Dermis microvascular lymphatic vessel endothelial cell (primary cell): ENCODE results near the gene LETM1. TPM values are rescaled to one million over a fixed set of nuclear protein-coding genes. Genes with fewer than 3 reads are reported as not detected.

ENCODE experiments used
- DNase-seq, 2 donors: peaks; one replicate each; pipeline versions ENCODE4 v3.0.0 to v3.0.0-alpha.2; 2010; ENCODE audit warnings: low read depth in 2 of 2
- total RNA-seq: library from RNA; depleted of rRNA; stranded (reverse); fragments of >200 nt; gene quantifications from 2 replicates; pipeline ENCODE4 v1.2.1, GENCODE V29; 2014

The LETM1 gene
- 68.3 and 76.4 TPM in 2 replicates for total RNA-seq

GRCh38 chr4:1856071-1856942, at the start of gene LETM1:
TSS of gene LETM1 (minus strand) at chr4:1856156. CDS start at chr4:1855950, 206 bp downstream.
- DNase-seq, result peak; percentile 82 to 95

DNA sequence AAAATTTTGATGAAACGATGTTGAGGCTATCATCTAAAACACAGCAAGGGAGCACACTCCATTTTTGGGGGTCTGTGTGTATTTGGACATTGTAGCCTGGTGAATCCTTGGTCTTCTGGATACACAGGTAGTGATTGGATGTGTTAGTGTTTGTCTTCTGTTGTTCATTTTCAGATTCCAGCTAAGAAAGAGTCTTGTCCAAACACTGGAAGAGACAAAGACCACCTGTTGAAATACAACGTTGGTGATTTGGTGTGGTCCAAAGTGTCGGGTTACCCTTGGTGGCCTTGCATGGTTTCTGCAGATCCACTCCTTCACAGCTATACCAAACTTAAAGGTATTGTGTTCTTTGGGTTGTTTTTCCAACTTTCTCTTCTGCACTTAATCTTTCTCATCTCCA, 48.1 kb upstream of the LETM1 start:
- no peak for DNase-seq

DNA sequence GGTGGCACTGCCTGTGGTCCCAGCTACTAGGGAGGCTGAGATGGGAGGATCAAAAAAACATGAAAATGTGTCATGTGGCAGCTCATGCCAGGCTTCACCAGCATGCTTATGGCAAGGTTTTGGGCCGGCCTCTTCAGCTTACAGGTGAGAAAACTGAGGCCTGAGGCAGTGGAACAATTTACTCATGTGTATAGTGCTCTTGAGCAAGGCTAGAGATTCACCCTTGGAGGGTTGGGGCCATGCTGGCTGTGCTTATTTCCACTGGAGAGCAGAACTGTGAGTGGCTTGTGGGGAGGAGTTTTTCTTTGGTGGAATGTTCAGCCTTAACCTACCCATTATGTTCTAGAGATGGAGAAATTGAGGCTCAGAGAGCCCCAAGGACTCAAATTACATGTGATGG, 47.1 kb upstream of the LETM1 start:
- DNase-seq, result no peak

- DNase-seq, result no peak
Observed at GRCh38 chr4:1902243-1902642, 46.3 kb upstream of the LETM1 start.

- DNase-seq, result no peak
Observed at GRCh38 chr4:1901127-1901526, 45.2 kb upstream of the LETM1 start.

DNA sequence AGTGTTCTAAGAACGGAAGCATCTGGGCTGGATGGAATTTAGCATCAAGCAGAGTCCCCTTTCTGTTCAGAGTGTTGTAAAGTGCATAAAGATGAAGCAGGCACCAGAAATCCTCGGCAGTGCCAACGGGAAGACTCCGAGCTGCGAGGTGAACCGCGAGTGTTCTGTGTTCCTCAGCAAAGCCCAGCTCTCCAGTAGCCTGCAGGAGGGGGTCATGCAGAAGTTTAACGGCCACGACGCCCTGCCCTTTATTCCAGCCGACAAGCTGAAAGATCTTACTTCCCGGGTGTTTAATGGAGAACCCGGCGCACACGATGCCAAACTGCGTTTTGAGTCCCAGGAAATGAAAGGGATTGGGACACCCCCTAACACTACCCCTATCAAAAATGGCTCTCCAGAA, 44.7 kb upstream of the LETM1 start:
- no peak for DNase-seq

DNA sequence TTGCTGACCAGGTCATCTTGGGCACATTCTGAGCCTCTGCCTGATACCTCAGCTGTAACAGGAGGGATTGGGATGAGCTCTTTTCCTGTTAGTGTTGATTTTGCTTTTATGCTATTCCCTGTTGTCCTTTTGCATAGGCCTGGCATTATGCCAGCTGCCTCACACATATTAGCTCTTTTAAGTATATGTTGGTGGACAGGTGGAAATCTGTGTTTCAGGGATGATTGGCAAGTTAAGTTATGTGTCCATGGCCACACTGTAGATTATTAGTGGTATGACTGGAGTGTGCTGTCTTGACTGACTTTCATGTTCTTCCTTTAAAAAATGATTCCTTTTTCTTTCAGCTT, 44.1 kb upstream of the LETM1 start:
- no peak for DNase-seq

- peak; percentile 58 to 81 for DNase-seq
Observed at GRCh38 chr4:1899149-1900086, 43.5 kb upstream of the LETM1 start.

GRCh38 chr4:1898681-1899080, 42.7 kb upstream of the LETM1 start:
- DNase-seq, result no peak

DNA sequence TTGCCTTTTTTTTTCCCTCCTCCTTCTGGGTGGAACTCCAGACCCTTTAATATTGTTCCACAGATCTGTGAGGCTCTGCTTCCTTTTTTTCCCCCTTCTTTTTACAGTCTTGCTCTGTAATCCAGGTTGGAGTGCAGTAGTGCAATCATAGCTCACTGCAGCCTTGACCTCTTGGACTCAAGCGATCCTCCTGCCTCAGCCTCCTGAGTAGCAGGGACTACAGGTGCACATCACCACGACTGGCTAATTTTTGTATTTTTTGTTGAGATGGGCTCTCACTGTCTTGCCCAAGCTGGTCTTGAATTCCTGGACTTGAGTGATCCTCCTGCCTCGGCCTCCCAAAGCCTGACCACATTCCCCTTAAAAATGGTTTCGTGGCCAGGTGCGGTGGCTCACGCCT, 42.1 kb upstream of the LETM1 start:
- no peak for DNase-seq

DNA sequence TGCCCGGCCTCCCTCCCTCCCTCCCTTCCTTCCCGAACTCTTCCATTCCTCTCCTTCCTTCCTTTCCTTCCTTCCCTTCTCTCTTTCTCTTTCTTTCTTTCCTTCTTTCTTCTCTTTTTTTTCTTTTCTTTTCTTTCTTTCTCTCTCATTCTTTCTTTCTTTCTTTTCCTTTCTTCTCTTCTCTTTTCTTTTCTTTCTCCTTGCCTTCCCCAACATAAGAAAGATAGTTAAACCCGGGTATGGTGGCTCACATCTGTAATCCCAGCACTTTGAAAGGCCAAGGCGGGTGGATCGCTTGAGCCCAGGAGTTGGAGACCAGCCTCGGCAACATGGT, 40.7 kb upstream of the LETM1 start:
- no peak for DNase-seq

DNA sequence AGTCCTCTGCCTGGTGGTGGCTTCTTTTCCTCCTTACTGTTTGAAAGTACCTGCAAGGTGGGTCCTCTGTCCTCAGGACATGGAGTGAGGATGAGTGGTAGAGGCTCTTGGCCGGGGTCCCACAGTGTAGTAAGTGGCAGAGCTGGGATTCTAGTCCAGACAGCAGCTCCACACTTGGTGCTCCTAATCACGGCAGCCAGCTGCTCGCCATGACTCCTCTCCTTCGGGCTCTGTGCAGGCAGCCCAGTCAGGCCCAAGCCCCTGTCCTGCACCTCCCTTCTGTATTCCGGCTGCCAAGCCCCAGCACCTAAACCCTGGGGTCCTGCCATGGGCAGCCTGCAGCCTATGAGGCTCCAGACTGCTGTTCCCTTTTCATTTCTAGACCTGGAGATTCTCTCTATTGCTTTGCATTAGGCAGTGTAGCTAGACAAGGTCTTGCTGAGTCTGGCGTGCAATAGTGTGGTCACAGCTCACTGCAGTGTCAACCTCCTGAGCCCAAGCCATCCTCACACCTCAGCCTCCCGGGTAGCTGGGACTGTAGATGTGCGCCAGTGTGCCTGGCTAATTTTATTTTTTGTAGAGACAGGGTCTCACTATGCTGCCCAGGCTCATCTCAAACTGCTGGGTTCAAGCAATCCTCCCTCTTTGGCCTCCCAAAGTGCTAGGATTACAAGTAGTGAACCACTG, 40.2 kb upstream of the LETM1 start:
- no peak for DNase-seq

GRCh38 chr4:1890979-1891570, 35.1 kb upstream of the LETM1 start:
- DNase-seq, result no peak

GRCh38 chr4:1887052-1887451, 31.1 kb upstream of the LETM1 start:
- no peak for DNase-seq

DNA sequence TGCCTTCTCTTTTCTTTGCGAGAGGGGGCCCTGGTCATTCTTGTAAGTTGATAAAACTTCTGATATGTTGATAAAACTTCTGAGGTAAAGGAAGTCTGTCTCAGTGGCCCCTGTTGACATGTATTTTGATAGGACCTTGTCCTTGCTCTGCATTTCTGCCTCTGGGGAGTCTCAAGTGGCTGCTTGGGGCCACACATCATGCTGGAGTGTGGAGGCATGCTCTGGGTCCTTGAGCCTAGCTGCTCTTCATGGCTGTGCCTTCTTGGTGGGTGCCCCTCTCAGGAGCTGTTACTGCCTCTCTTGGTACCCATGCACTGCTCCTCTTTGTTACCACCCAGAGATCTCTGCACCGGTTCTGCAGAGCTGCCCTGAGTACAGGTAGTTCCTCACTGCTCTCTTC, 29.5 kb upstream of the LETM1 start:
- no peak for DNase-seq

DNA sequence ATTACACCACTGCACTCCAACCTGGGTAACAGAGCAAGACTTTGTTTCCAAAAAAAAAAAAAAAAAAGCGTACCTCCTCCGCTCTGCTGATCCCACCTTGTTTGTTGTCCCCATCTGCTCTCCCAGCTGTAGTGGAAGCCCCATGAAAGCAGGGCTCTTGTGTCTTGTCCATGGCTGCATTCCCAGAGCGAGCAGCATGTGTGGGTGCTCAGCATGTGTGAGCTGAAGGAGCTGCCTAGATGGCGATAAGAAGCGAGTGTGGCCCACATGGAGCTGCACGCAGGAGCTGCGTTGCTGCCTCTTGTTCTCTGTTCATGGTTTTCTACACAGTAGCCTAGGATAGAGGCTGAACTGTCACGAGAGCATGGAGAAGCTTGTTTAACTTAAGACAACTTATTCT, 27.6 kb upstream of the LETM1 start:
- no peak for DNase-seq

DNA sequence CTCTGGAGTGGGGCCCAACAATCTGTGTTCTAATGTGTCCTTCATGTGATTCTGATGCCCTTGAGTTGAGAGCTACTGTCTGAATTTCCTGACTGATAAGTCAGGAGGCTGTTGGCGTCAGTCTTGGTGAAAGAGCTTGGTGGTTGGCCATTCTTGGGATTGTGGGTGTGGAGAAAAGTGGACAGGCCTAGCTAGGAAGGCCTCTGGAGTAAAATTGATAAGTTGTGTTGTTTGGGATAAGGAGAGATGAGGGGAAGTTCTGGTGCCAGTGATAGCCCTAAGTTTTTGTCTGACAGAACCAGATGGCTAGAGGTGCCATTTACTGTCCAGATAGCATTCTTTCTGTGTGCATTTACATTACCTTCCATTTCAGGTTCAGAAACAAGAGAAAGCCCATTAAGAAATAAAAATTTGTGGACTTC, 26.9 kb upstream of the LETM1 start:
- no peak for DNase-seq

DNA sequence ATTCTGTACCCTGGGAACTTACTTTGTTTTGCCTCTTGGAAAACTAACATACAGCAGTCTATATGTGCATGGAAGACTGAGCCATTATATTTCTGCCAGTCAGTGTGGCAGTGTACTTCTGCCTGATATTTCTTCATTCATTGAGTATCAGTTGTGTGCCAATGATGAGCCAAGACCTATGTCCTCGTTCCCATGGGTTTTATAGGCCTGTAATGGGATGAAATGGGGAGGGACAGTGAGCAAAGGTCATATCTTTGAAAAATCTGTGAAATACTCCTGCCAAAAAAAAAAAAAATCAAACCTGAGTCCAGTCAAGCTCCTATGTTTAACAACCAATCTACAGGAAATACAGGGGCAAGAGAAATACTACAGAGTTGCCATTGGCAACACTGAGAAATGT, 24.4 kb upstream of the LETM1 start:
- peak in 1 of 2 donors; percentile 17 for DNase-seq

DNA sequence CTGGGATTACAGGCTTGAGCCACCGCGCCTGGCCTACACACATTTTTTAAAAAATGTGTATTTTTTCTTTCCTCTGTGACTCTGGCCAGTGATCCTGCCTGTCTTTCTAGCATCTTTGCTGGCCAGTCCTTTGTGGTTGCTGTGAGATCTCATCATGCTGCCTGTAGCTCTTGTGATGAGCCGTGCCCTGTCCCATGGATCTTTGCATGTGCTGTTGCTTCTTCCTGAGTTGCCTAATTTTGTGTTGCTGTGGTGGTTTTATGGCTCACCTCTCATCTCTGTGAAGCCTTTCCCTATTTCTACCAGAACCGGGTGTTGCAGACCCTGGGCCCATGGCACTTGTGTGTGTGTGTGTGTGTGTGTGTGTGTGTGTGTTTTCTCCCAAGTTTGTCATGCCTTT, 23.5 kb upstream of the LETM1 start:
- DNase-seq, result no peak

GRCh38 chr4:1874201-1874600, 18.2 kb upstream of the LETM1 start:
- no peak for DNase-seq

DNA sequence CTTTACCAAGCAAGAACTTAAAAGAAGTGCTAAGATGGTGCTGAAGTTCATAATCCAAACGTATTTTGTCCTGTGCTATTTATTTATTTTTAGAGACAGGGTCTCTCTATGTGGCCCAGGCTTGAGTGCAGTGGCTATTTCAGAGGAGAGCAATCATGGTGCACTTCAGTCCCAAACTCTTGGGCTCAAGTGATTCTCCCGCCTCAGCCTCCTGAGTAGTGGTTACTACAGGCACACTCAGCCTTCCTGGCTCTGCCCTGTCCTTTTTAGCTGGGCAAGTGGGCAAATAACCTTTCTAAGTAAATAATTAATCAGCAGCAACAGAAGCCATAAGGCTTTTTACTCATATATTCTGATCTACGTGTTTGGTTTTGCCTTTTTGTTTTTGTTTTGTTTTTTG, 17.8 kb upstream of the LETM1 start:
- DNase-seq, result no peak

DNA sequence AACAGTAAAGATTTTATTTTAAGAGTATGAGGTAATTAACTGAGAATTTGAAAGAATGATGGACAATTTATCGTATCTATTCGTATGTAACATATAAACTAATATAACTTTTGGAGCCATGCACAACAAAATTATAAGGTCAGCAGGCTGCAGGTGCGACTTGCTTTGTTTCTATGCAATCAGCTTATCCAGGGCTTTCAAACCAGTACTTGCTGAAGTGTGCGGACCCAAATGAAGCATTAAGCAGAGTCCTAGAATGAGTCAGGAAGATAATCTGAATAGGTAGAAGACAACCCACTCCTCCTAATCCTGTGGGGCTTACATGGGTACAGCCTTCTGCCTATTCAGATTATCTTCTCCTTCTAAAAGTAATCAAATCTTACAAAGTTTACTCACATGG, 17.3 kb upstream of the LETM1 start:
- no peak for DNase-seq
